OCI-LY7 (cell line): ENCODE results near the gene RASA1.

ENCODE experiments used
- EZH2phosphoT487 ChIP-seq: fragments of 200-600 bp; sonication (generic); IDR thresholded peaks from 2 replicates; pipeline ENCODE4 v1.6.1; 2018; ENCODE audit warnings: low read depth, borderline replicate concordance, mild to moderate bottlenecking, mixed run types, antibody characterized with exemption, low read length, moderate library complexity, mixed read lengths
- TF ChIP-seq, protein P1 (sequence below): fragments of 200-600 bp; sonication (generic); conservative IDR thresholded peaks from 2 replicates; pipeline ENCODE4 v1.5.1; 2014; ENCODE audit warnings: mild to moderate bottlenecking, antibody characterized with exemption, low read length, moderate library complexity, mixed read lengths

GRCh38 chr5:87266914-87267573 is 639 bp upstream of the RASA1 start:
- TF ChIP-seq, protein P1, sequence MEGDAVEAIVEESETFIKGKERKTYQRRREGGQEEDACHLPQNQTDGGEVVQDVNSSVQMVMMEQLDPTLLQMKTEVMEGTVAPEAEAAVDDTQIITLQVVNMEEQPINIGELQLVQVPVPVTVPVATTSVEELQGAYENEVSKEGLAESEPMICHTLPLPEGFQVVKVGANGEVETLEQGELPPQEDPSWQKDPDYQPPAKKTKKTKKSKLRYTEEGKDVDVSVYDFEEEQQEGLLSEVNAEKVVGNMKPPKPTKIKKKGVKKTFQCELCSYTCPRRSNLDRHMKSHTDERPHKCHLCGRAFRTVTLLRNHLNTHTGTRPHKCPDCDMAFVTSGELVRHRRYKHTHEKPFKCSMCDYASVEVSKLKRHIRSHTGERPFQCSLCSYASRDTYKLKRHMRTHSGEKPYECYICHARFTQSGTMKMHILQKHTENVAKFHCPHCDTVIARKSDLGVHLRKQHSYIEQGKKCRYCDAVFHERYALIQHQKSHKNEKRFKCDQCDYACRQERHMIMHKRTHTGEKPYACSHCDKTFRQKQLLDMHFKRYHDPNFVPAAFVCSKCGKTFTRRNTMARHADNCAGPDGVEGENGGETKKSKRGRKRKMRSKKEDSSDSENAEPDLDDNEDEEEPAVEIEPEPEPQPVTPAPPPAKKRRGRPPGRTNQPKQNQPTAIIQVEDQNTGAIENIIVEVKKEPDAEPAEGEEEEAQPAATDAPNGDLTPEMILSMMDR: no peak
- TF ChIP-seq EZH2phosphoT487: no peak
